ENCODE data around the gene PMM2.
"Not testable (repeated sequence)": the region's sequence is repeated elsewhere in the genome, so short reads cannot be mapped to it uniquely, and the experiment has no call there.

Gene PMM2

GRCh38 chr16:8869212-8869987 is 71.8 kb downstream of the PMM2 start:
- no peak for DNase-seq

DNA sequence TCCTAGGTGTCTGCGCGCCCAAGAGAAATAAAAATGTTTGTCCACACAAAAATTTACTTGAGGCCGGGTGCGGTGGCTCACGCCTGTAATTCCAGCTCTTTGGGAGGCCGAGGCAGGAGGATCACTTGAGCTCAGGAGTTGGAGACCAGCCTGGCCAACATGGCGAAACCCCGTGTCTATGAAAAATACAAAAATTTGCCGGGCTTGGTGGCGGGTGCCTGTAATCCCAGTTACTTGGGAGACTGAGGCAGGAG is 72.3 kb downstream of the PMM2 start:
- DNase-seq: not testable (repeated sequence)

DNA sequence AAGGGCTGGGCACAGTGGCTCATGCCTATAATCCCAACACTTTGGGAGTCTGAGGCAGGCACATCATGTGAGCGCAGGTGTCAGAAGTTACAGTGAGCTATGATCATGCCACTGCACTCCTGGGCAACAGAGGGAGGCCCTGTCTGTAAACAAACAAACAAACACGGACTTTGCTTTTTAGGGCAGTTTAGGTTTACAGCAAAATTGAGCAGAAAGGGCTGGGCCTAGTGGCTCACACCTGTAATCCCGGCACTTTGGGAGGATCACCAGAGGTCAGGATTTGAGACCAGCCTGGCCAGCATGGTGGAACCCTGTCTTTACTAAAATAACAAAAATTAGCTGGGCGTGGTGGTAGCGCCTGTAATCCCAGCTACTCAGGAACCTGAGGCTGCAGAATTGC is 74.4 kb downstream of the PMM2 start:
- no peak for DNase-seq

DNA sequence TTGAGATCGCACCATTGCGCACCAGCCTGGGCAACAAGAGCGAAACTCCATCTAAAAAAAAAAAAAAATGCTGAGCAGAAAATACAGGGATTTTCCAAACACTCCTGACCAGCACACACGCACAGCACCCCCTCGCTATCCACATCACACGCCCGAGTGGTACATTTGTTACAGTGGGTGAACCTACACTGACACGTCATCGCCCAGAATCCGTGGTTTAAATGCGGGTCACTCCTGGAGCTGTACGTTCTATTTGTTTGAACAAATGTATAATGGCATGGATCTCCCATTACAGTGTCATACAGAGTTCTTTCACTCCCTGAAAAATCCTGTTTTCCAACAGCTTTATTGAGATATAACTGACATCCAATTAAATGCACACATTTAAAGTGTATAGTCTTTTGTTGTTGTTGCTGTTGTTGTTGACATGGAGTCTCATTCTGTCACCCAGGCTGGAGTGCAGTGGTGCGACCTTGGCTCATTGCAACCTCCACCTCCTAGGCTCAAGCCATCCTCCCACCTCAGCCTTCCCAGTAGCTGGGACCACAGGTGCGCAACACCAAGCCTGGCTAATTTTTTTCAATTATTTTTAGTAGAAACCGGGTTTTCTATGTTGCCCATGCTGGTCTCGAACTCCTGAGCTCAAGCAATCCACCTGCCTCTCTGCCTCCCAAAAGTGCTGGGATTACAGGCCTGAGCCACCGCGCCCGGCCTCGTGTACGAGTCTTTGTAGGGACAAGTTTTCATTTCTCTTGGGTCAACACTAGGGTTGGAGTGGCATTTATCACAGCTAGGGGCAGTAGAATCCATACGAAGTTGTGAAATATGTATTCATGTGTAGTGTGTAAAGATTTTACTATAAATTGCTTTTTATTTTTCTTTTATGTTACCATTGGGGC is 75.6 kb downstream of the PMM2 start:
- no peak for DNase-seq

DNA sequence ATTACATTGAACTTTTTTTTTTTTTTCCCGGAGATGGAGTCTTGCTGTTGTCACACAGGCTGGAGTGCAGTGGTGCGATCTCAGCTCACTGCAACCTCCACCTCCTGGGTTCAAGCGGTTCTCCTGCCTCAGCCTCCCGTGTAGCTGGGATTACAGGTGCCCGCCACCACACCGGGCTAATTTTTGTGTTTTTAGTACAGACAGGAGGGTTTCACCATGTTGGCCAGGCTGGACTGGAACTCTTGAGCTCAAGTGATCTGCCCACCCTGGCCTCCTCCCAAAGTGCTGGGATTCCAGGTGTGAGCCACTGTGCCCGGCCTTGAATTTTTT is 76.2 kb downstream of the PMM2 start:
- not testable (repeated sequence) for DNase-seq

- DNase-seq: no peak
Measured at GRCh38 chr16:8874388-8874787, 76.7 kb downstream of the PMM2 start.

DNA sequence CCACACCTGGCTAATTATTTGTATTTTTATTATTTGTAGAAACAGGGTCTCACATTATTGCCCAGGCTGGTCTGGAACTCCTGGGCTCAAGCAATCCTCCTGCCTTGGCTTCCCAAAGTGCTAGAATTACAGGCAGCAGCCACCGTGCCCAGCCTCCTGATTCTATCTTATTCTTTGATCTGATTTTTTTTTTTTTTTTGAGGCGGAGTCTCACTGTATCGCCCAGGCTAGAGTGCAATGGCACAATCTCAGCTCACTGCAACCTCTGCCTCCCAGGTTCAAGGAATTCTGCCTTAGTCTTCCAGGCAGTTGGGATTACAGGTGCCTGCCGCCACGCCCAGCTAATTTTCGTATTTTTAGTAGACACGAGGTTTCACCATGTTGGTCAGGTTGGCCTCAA is 77.7 kb downstream of the PMM2 start:
- not testable (repeated sequence) for DNase-seq

GRCh38 chr16:8877894-8878522 is 80.4 kb downstream of the PMM2 start:
- DNase-seq: no peak

GRCh38 chr16:8878523-8878911 is 80.9 kb downstream of the PMM2 start:
- no peak for DNase-seq

- DNase-seq: no peak
Measured at GRCh38 chr16:8880839-8881510, 83.3 kb downstream of the PMM2 start.

DNA sequence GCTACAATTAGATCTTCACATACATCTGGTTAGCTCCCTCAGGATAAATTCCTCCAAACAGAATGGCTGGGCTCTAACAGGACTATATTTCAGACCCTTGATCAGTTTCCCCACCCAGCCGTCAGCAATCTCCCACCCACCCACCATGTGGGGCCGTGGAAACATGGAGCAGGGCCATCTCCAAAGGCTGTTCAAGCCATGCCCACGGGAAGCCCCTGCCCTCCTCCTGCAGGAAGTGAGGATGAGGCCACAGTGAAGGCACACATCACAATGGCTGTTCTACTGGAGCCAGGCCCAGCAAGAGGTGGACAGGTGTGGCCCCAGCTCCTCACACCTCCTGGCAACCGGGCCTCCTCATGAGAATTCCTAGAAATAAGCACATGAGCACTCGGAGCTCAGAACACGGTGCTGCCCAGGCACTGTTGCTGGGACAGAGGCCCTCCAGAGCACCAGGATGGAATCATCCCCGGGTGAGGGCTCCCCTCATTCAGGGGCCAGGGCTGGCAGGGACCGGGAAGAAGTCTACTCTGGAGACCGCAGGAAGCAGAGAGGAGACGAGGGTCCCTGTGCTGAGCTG is 84.5 kb downstream of the PMM2 start, which contains the start of gene LITAFD:
TSS of gene LITAFD (plus strand) at position 311 of the 577 bp plus-strand sequence. CDS start 2,005 bp downstream, outside the sequence.
- DNase-seq: no peak

DNA sequence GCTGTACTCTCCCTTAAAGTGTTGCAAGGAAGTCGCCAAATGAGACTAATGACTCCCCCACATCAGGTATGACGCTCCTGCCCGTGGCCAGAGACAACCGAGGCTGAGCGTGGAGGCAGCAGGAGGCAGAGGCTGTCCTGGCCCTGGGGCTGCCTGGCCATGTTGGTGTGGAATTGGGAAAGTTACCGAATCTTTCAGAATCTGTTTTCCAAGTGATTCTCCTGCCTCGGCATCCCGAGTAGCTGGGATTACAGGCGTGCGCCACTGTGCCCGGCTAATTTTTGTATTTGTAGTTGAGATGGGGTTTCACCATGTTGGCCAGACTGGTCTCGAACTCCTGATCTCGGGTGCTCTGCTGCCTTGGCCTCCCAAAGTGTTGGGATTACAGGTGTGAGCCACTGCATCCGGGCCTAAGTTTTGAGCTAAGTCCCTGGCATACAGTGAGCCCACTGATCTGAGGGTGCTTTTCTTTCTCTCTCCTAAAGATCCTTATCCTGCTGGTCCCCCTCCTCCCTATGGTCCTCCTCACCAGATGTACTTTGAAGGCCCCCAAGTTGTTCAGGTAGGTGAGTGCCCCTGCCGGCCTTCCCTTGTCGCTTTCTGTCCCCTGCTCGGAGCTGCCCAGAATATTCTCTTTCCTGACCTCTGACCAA is 85.2 kb downstream of the PMM2 start:
- no peak for DNase-seq

DNA sequence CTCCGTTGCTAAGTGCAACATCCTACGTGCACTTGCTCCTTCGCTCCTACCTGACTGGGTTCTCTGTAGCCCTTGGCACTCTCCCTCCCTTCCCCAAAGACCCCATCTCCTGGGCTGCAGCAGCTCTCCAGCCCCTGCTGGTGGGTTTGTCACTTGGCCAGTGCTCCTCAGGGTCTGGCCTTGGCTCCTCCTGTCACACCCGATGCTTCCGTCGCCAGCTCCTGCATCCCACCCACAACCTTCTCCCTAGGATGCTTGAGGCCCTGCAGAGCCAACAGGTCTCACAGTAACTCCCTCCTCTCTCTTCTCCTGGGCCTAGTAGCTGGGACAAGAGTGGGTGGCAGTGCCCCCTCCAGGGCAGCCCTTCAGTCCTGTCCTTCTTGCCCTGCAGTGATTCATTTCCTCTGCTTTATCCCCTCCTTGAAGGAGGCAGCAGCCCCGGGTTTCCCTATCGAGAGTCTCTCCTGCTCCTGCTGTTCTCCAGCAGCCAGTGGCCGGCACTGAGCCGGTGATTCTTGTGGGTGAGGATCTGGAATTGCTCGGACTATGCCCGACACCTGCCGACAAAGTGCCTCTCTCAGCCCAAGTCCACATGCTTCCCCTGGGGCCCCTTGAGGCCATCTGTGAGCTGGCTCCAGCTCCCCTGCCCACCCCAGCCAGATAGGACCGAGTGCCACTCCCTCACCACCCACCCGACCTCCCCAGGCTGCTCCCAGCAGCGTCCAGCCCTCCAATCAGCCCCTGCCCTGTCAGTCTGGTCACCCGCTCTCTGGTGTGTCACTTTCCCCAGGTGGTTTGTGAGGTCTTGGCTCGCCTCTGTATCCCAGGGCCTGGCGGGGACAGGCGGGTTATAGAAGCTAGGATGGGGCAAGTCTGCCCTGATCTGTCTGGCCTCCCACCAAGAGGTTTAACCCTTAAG is 88.3 kb downstream of the PMM2 start:
- DNase-seq: no peak

- DNase-seq: no peak
Measured at GRCh38 chr16:8886593-8887430, 89.2 kb downstream of the PMM2 start.

- DNase-seq: no peak
Measured at GRCh38 chr16:8887431-8887765, 89.8 kb downstream of the PMM2 start.

DNA sequence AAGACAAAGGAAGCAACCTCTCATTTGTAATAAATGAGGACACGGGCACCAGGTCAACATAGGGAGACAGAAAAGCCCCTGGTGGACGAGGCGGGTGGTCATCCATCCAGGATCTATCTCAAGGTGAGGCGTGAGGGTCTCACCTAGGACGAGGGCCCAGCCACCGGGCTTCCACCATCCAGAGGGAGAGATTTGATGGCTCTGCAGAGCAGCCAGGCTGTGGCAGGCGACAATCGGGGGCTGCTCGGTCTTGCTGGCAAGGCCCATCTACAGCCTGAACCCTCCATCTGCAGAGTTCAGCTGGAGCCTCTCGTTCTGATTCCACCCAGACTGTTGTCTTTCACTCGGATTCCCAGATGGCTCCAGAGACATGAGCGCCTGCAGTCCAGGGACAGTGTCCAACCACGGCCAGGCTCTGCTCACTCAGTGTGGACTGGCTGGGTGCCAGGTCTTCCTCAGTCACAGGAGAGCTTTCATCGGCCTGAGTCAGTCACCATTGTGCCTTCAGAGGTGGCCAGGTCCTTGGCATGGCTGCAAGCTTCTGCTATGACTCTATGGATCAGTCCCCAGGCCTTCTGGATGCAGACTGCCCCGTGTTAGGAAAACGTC is 90.4 kb downstream of the PMM2 start:
- no peak for DNase-seq

- DNase-seq: no peak
Measured at GRCh38 chr16:8888951-8889892, 91.6 kb downstream of the PMM2 start.

DNA sequence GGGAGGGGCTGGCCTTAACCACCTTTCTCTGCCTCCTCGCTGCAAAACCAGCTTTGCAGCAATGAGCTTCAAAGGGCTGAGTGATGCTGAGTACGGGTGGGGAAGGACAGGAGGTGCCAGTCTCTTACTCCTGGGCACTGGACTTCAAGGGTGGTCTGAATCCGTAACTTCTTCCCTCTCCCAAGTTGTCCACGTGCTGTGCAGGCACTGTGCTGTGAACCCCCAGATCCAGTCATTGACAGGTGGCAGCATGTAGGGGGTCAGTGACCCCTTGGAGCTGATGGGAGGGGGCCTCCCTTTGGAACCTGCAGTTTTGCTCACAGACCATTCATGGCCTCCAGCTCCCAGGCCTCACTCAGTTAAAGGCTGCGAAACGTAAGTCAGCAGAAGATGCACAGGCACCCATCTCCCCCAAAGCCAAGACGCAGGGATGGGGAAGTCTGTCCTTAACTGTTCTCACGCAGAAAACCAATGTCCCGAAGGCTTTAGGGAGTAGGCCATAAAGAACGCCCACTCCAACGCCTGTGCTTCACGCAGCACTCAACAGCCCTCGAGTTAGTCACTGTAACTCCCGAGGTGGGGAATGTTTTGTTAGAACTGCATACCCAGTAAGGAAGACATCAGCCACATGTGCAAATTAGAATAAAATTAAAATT is 92.4 kb downstream of the PMM2 start:
- DNase-seq: no peak

Data from NCI-H2081 (cell line).